HG02973 (cell line): Measurements from ENCODE around the gene KLHL2.
"Not testable (repeated sequence)": the region's sequence is repeated elsewhere in the genome, so short reads cannot be mapped to it uniquely, and the experiment has no call there.

ENCODE experiments used
- ATAC-seq: cut with Tn5 transposase; IDR thresholded peaks from one replicate; pipeline ENCODE4 v1.9.1; 2021; ENCODE audit warnings: moderate library complexity; ENCODE audit not compliant: unreplicated experiment

KLHL2 gene

GRCh38 chr4:165201806-165202205 is 5.6 kb upstream of the KLHL2 start:
- ATAC-seq = no peak

- ATAC-seq = no peak
Measured at GRCh38 chr4:165203541-165204461, 3.6 kb upstream of the KLHL2 start.

GRCh38 chr4:165204462-165204830 is 2.9 kb upstream of the KLHL2 start:
- ATAC-seq = no peak

GRCh38 chr4:165207016-165207430 is 338 bp upstream of the KLHL2 start:
- peak; percentile 19 for ATAC-seq

- peak; percentile 17 for ATAC-seq
Measured at GRCh38 chr4:165208221-165208652, 876 bp downstream of the KLHL2 start.

GRCh38 chr4:165208741-165209388 is 1.5 kb downstream of the KLHL2 start:
- ATAC-seq = no peak

- no peak for ATAC-seq
Measured at GRCh38 chr4:165209796-165210195, 2.4 kb downstream of the KLHL2 start.

- ATAC-seq = no peak
Measured at GRCh38 chr4:165210566-165210965, 3.2 kb downstream of the KLHL2 start.

- ATAC-seq = not testable (repeated sequence)
Measured at GRCh38 chr4:165212647-165213046, 5.3 kb downstream of the KLHL2 start.

GRCh38 chr4:165213404-165213803 is 6.0 kb downstream of the KLHL2 start:
- not testable (repeated sequence) for ATAC-seq

- ATAC-seq = not testable (repeated sequence)
Measured at GRCh38 chr4:165213991-165214709, 6.8 kb downstream of the KLHL2 start.

- ATAC-seq = peak; percentile 59
Measured at GRCh38 chr4:165215034-165215751, 7.8 kb downstream of the KLHL2 start.

GRCh38 chr4:165215761-165216487 is 8.6 kb downstream of the KLHL2 start:
- ATAC-seq = peak; percentile 60

- no peak for ATAC-seq
Measured at GRCh38 chr4:165217325-165217724, 10.0 kb downstream of the KLHL2 start.

- not testable (repeated sequence) for ATAC-seq
Measured at GRCh38 chr4:165221306-165221705, 13.9 kb downstream of the KLHL2 start.

GRCh38 chr4:165221993-165222650 is 14.8 kb downstream of the KLHL2 start:
- ATAC-seq = not testable (repeated sequence)

- no peak for ATAC-seq
Measured at GRCh38 chr4:165222651-165222994, 15.3 kb downstream of the KLHL2 start.

- ATAC-seq = not testable (repeated sequence)
Measured at GRCh38 chr4:165227401-165227800, 20.0 kb downstream of the KLHL2 start.

GRCh38 chr4:165229490-165230200 is 22.3 kb downstream of the KLHL2 start:
- ATAC-seq = not testable (repeated sequence)
